Activated CD8-positive, alpha-beta memory T cell treated with anti-CD3 and anti-CD28 coated beads for 1 hour (primary cell): ENCODE measurements around the gene MAD1L1.
"Not testable (repeated sequence)": the region's sequence is repeated elsewhere in the genome, so short reads cannot be mapped to it uniquely, and the experiment has no call there.

Experiments
- DNase-seq, 2 donors: peaks; one replicate each; pipeline ENCODE4 v3.0.0-alpha.2; 2020; ENCODE audit warnings: low read depth in 1 of 2; ENCODE audit errors: extremely low read depth in 1 of 2

MAD1L1 gene

GRCh38 chr7:2075811-2076210 is 156.9 kb downstream of the MAD1L1 start:
- no peak for DNase-seq

- no peak for DNase-seq
These were observed 158.1 kb downstream of the MAD1L1 start for GRCh38 chr7:2074691-2075090.

- DNase-seq = no peak
These were observed 159.9 kb downstream of the MAD1L1 start for GRCh38 chr7:2072798-2073197.

GRCh38 chr7:2072042-2072441 is 160.7 kb downstream of the MAD1L1 start:
- no peak for DNase-seq

- DNase-seq = no peak
These were observed 161.5 kb downstream of the MAD1L1 start for GRCh38 chr7:2071133-2071832.

- no peak for DNase-seq
These were observed 162.5 kb downstream of the MAD1L1 start for GRCh38 chr7:2070151-2070763.

GRCh38 chr7:2069472-2069860 is 163.3 kb downstream of the MAD1L1 start:
- no peak for DNase-seq

- no peak for DNase-seq
These were observed 163.9 kb downstream of the MAD1L1 start for GRCh38 chr7:2068693-2069471.

GRCh38 chr7:2066251-2066919 is 166.4 kb downstream of the MAD1L1 start:
- DNase-seq = no peak

GRCh38 chr7:2065528-2065927 is 167.2 kb downstream of the MAD1L1 start:
- no peak for DNase-seq

- DNase-seq = no peak
These were observed 169.0 kb downstream of the MAD1L1 start for GRCh38 chr7:2063563-2064260.

GRCh38 chr7:2062648-2063047 is 170.1 kb downstream of the MAD1L1 start:
- no peak for DNase-seq

- DNase-seq = no peak
These were observed 172.0 kb downstream of the MAD1L1 start for GRCh38 chr7:2060701-2061100.

- no peak for DNase-seq
These were observed 172.6 kb downstream of the MAD1L1 start for GRCh38 chr7:2059964-2060700.

- DNase-seq = not testable (repeated sequence)
These were observed 174.5 kb downstream of the MAD1L1 start for GRCh38 chr7:2058246-2058645.

- no peak for DNase-seq
These were observed 176.8 kb downstream of the MAD1L1 start for GRCh38 chr7:2055956-2056355.

GRCh38 chr7:2054927-2055326 is 177.8 kb downstream of the MAD1L1 start:
- no peak for DNase-seq

- DNase-seq = no peak
These were observed 179.3 kb downstream of the MAD1L1 start for GRCh38 chr7:2053395-2053794.

GRCh38 chr7:2052657-2053048 is 180.1 kb downstream of the MAD1L1 start:
- no peak for DNase-seq
